GM12872 (cell line): ENCODE data around the gene RNASE7.

Experiments
- CTCF ChIP-seq: IDR thresholded peaks from 3 replicates; pipeline ENCODE4 v1.5.1; 2011; ENCODE audit warnings: low read depth, mild to moderate bottlenecking, low read length, moderate library complexity; ENCODE audit not compliant: insufficient read depth

The RNASE7 gene

GRCh38 chr14:21018286-21018685 is 23.9 kb upstream of the RNASE7 start:
- TF ChIP-seq CTCF = no peak

- no peak for TF ChIP-seq CTCF
Measured at GRCh38 chr14:21018781-21019180, 23.4 kb upstream of the RNASE7 start.

- no peak for TF ChIP-seq CTCF
Measured at GRCh38 chr14:21019366-21019765, 22.8 kb upstream of the RNASE7 start.

- TF ChIP-seq CTCF = no peak
Measured at GRCh38 chr14:21020977-21021545, 21.1 kb upstream of the RNASE7 start.

- no peak for TF ChIP-seq CTCF
Measured at GRCh38 chr14:21022686-21023085, 19.5 kb upstream of the RNASE7 start.

GRCh38 chr14:21023174-21023573 is 19.0 kb upstream of the RNASE7 start:
- TF ChIP-seq CTCF = no peak

- no peak for TF ChIP-seq CTCF
Measured at GRCh38 chr14:21023817-21024584, 18.2 kb upstream of the RNASE7 start.
